ENCODE measurements around the gene NEBL.

Gene NEBL

DNA sequence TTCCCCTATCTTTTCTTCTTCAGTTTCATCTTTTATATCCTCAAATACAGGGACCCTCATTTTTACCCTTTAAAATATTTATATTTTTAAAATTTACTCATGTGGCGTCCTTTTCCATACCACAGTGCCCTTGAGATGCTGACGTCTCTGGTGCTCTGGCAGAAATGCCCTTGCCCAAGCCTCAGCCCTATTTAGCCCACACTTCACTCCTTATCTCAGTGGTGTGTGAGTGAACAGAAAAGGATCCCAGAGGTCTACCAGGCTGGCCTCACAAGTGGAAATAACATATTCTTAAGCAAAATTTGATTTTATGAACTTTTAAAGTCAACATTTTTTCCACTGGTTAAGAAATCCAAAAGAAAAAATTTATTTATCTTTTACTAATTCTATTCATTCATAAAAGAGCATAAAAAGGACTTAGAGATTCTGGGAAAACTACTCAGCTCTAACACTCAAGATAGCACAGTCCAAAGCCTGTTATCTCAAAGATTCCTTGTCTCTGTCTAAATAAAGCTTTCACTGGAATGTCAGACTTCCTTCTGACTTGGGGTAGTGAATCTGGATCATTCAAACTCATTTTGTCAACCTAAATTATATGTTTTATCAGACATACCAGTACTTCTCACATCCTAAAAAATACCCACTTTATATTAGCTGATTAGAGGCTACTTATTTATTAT lies at the start of gene NEBL:
Gene NEBL (minus strand): TSS at position 166 of the 680 bp plus-strand sequence. CDS start 106 bp downstream, at position 60.
- H3K4me3 ChIP-seq (ENCODE audit: low read depth, low read length), result no peak within 1 kb of the TSS
- no peaks in the 10 kb centered on the region for H3K36me3 ChIP-seq (ENCODE audit: control insufficient read depth in 2 of 2, insufficient read depth in 1 of 2, low read length in 2 of 2)
- POLR2A ChIA-PET, result no interaction called here
- CTCF ChIA-PET, result no interaction called here
- H3K9me3 ChIP-seq (ENCODE audit: control insufficient read depth, insufficient read depth, low read depth, low read length), result no peaks in the 10 kb centered on the region
- no peak within 1 kb of the TSS for H3K27ac ChIP-seq (ENCODE audit: extremely low read depth, low read depth, low read length)
- no peaks in the 10 kb centered on the region for H3K4me1 ChIP-seq (ENCODE audit: control insufficient read depth, insufficient read depth, low read length)
- no peak for TF ChIP-seq ZBTB7A (tag by site-specific recombination; IDR thresholded peaks at IDR 0.05; ENCODE audit: low read depth)
- no peak for TF ChIP-seq ZNF404 (tag by site-specific recombination; IDR thresholded peaks at IDR 0.05)

- no peaks in the 10 kb centered on the region for H3K4me1 ChIP-seq (ENCODE audit: control insufficient read depth, insufficient read depth, low read length)
- ChIA-PET POLR2A (no interaction called here), CTCF (interaction anchor here (0.6 to 0.7 kb wide), 2 partner anchors 40 to 86 kb away, joined by 3 to 4 read pairs; no protein-coding TSS in a partner anchor)
- H3K27ac ChIP-seq (ENCODE audit: extremely low read depth, low read depth, low read length), result no peak overlapping the region
- no peaks in the 10 kb centered on the region for H3K9me3 ChIP-seq (ENCODE audit: control insufficient read depth, insufficient read depth, low read depth, low read length)
- TF ChIP-seq SALL2 (tag by site-specific recombination; IDR thresholded peaks at IDR 0.05; ENCODE audit: borderline replicate concordance) (no peak), ZNF350 (tag by site-specific recombination; IDR thresholded peaks at IDR 0.05) (no peak), ZNF23 (tag by site-specific recombination; IDR thresholded peaks at IDR 0.05; ENCODE audit: borderline replicate concordance) (no peak), HOXC10 (CRISPR knock-in tag; IDR thresholded peaks at IDR 0.05) (no peak), ZNF514 (tag by site-specific recombination; IDR thresholded peaks at IDR 0.05) (no peak), ZFP37 (tag by site-specific recombination; IDR thresholded peaks at IDR 0.05) (no peak), ZNF548 (tag by site-specific recombination; IDR thresholded peaks at IDR 0.05) (no peak), ZNF202 (tag by site-specific recombination; IDR thresholded peaks at IDR 0.05; ENCODE audit: borderline replicate concordance) (no peak), ZNF391 (tag by site-specific recombination; IDR thresholded peaks at IDR 0.05; ENCODE audit: borderline replicate concordance, low read depth) (no peak), ZNF335 (tag by site-specific recombination; conservative IDR thresholded peaks at IDR 0.05) (no peak), ZNF148 (tag by site-specific recombination; IDR thresholded peaks at IDR 0.05; ENCODE audit: borderline replicate concordance) (no peak), ZNF610 (tag by site-specific recombination; IDR thresholded peaks at IDR 0.05; ENCODE audit: borderline replicate concordance) (no peak), ZNF629 (tag by site-specific recombination; IDR thresholded peaks at IDR 0.05) (no peak), ZNF132 (tag by site-specific recombination; IDR thresholded peaks at IDR 0.05; ENCODE audit: borderline replicate concordance) (no peak), PBX3 (CRISPR knock-in tag; IDR thresholded peaks at IDR 0.05) (no peak), ZNF791 (tag by site-specific recombination; IDR thresholded peaks at IDR 0.05) (no peak), RBAK (tag by site-specific recombination; IDR thresholded peaks at IDR 0.05) (no peak), ZNF433 (tag by site-specific recombination; IDR thresholded peaks at IDR 0.05; ENCODE audit: low read depth) (no peak)
- TF ChIP-seq, protein P1, sequence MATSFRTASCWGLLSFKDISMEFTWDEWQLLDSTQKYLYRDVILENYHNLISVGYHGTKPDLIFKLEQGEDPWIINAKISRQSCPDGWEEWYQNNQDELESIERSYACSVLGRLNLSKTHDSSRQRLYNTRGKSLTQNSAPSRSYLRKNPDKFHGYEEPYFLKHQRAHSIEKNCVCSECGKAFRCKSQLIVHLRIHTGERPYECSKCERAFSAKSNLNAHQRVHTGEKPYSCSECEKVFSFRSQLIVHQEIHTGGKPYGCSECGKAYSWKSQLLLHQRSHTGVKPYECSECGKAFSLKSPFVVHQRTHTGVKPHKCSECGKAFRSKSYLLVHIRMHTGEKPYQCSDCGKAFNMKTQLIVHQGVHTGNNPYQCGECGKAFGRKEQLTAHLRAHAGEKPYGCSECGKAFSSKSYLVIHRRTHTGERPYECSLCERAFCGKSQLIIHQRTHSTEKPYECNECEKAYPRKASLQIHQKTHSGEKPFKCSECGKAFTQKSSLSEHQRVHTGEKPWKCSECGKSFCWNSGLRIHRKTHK (tag by site-specific recombination; IDR thresholded peaks at IDR 0.05), result no peak
- TF ChIP-seq, protein P2, sequence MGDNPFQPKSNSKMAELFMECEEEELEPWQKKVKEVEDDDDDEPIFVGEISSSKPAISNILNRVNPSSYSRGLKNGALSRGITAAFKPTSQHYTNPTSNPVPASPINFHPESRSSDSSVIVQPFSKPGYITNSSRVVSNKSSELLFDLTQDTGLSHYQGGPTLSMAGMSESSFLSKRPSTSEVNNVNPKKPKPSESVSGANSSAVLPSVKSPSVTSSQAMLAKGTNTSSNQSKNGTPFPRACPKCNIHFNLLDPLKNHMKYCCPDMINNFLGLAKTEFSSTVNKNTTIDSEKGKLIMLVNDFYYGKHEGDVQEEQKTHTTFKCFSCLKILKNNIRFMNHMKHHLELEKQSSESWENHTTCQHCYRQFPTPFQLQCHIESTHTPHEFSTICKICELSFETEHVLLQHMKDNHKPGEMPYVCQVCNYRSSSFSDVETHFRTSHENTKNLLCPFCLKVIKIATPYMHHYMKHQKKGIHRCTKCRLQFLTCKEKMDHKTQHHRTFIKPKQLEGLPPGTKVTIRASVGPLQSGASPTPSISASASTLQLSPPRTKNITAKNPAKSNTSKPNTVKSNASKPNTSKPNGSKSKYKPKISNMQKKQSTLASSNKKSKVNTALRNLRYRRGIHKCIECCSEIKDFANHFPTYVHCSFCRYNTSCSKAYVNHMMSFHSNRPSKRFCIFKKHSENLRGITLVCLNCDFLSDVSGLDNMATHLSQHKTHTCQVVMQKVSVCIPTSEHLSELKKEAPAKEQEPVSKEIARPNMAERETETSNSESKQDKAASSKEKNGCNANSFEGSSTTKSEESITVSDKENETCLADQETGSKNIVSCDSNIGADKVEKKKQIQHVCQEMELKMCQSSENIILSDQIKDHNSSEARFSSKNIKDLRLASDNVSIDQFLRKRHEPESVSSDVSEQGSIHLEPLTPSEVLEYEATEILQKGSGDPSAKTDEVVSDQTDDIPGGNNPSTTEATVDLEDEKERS (tag by site-specific recombination; IDR thresholded peaks at IDR 0.05), result no peak
- no peaks in the 10 kb centered on the region for H3K36me3 ChIP-seq (ENCODE audit: control insufficient read depth in 2 of 2, insufficient read depth in 1 of 2, low read length in 2 of 2)
- H3K4me3 ChIP-seq (ENCODE audit: low read depth, low read length), result no peak overlapping the region
These were observed 48.6 kb upstream of the NEBL start for GRCh38 chr10:20945546-20946332.

Measured in HEK293 (cell line).